ENCODE results near the gene NUSAP1. TPM values are rescaled to one million over a fixed set of nuclear protein-coding genes. Genes with fewer than 3 reads are reported as not detected.
"Not testable (repeated sequence)": the region's sequence is repeated elsewhere in the genome, so short reads cannot be mapped to it uniquely, and the experiment has no call there.

Gene NUSAP1
- total and polyA plus RNA-seq, 2 experiments from 2014 or later: 33.3 to 47.1 TPM

DNA sequence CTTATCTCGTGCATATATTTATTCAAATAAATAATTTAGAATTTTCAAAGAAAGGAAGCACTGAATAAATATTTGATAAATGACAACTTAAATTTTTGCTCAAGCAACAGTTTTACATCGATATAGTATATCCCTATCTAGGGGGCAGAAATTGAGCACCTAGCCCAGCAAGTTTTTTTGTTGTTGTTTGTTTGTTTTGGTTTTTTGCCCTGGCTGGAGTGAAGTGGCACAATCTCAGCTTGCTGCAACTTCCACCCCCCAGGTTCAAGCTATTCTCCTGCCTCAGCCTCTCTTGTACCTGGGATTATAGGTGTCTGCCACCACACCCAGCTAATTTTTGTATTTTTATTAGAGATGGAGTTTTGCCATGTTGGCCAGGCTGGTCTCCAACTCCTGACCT lies 42.7 kb upstream of the NUSAP1 start:
- H3K36me3 ChIP-seq (ENCODE audit: low read depth): peaks cover 44% of the 10 kb centered on the region
- in situ Hi-C loops (cut with MboI): no loop called here
- no peaks in the 10 kb centered on the region for H3K9me3 ChIP-seq (ENCODE audit: low read depth)

DNA sequence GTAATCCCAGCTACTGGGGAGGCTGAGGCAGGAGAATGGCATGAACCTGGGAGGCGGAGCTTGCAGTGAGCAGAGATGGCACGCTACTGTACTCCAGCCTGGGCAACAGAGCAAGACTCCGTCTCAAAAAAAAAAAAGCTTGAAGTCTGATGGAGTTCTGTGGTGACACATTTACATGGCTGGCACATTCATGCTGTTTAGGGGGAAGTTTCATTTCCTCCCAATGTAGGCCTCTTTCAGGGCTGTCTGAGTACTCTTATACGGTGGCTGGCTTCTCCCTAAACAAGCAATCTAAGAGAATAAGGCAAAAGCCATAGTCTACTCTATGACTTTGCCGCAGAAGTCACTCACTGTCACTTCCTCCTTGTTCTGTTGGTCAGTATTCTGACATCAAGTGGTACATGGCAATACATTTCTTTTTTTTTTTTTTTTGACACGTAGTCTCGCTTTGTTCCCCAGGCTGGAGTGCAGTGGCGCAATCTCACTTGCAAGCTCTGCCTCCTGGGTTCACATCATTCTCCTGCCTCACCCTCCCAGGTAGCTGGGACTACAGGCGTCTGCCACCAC lies 41.5 kb upstream of the NUSAP1 start:
- Histone ChIP-seq H3K4me3 (no peak overlapping the region), H3K27me3 (replicated peaks; ENCODE audit: insufficient read depth) (no peaks in the 10 kb centered on the region), H3K36me3 (ENCODE audit: low read depth) (peaks cover 37% of the 10 kb centered on the region), H3K9ac (no peak overlapping the region), H3K9me3 (ENCODE audit: low read depth) (no peaks in the 10 kb centered on the region), H4K20me1 (ENCODE audit: insufficient read depth) (no peaks in the 10 kb centered on the region), H3K4me2 (ENCODE audit: unreplicated experiment) (no peak overlapping the region), H3K4me1 (ENCODE audit: insufficient read depth) (0 out of 2 replicates have a peak, but pooled peaks cover 8% of the 10 kb centered on the region), H3K9me2 (ENCODE audit: insufficient read depth) (no peaks in the 10 kb centered on the region), H2AFZ (no peak overlapping the region), H3K79me2 (ENCODE audit: insufficient read depth) (peaks cover 27% of the 10 kb centered on the region), H3K27ac (no peak overlapping the region), H3F3A (ENCODE audit: insufficient read depth) (peaks cover 11% of the 10 kb centered on the region; the same call in 1 of the 2 replicates)
- no peak for DNase-seq
- TF ChIP-seq EZH2phosphoT487 (IDR thresholded peaks at IDR 0.05; ENCODE audit: insufficient read depth, low read depth) (no peak), EZH2 (IDR thresholded peaks at IDR 0.05; ENCODE audit: insufficient read depth, poor library complexity, severe bottlenecking) (no peak)
- WGBS, 2 experiments (ENCODE audit: low coverage in 1 of 2, low lambda C conversion rate in 2 of 2, missing lambda C conversion rate in 2 of 2): 76 to 88% methylated on average over 5 to 9 of the region's 9 CpGs
- in situ Hi-C loops (cut with MboI): no loop called here

More for the DNA sequence above, 42.7 kb upstream of the NUSAP1 start:
- WGBS, 2 experiments (ENCODE audit: low coverage in 1 of 2, low lambda C conversion rate in 2 of 2, missing lambda C conversion rate in 2 of 2): 97 to 98% methylated on average over 2 of the region's 2 CpGs
- Histone ChIP-seq H3K4me3 (no peak overlapping the region), H2AFZ (no peak overlapping the region), H3K9me2 (ENCODE audit: insufficient read depth) (no peaks in the 10 kb centered on the region), H3K79me2 (ENCODE audit: insufficient read depth) (peaks cover 39% of the 10 kb centered on the region), H3K27me3 (replicated peaks; ENCODE audit: insufficient read depth) (no peaks in the 10 kb centered on the region), H3F3A (ENCODE audit: insufficient read depth) (peaks cover 15% of the 10 kb centered on the region; the same call in 1 of the 2 replicates), H3K27ac (no peak overlapping the region), H3K9ac (no peak overlapping the region), H3K4me1 (ENCODE audit: insufficient read depth) (0 out of 2 replicates have a peak, but pooled peaks cover 8% of the 10 kb centered on the region), H3K4me2 (ENCODE audit: unreplicated experiment) (no peak overlapping the region), H4K20me1 (ENCODE audit: insufficient read depth) (no peaks in the 10 kb centered on the region)
- DNase-seq: no peak
- TF ChIP-seq EZH2phosphoT487 (IDR thresholded peaks at IDR 0.05; ENCODE audit: insufficient read depth, low read depth) (no peak), EZH2 (IDR thresholded peaks at IDR 0.05; ENCODE audit: insufficient read depth, poor library complexity, severe bottlenecking) (no peak)

DNA sequence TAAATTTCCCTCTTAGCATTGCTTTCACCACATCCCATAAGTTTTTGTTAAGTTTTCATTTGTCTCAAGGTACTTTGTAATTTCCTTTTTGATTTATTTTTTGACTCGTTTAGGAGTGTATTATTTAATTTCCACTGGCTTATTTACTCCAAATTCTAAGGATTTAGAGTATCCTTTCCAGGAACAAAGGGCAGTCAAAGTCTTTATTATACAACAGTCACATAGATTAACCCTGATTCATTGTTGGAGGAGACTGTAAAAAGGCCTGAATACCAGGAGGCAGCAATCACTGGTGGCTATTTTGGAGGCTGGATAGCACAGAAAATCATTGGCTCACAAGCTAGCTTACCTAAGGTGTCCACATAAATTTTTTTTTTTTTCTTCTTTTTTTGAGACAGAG lies 40.2 kb upstream of the NUSAP1 start:
- no peak overlapping the region for H3K9ac ChIP-seq
- H3K36me3 ChIP-seq (ENCODE audit: low read depth): peaks cover 25% of the 10 kb centered on the region
- no peak overlapping the region for H2AFZ ChIP-seq
- no peak overlapping the region for H3K4me3 ChIP-seq
- no peak overlapping the region for H3K4me2 ChIP-seq (ENCODE audit: unreplicated experiment)
- H3K9me3 ChIP-seq (ENCODE audit: low read depth): no peaks in the 10 kb centered on the region
- no peaks in the 10 kb centered on the region for H3K9me2 ChIP-seq (ENCODE audit: insufficient read depth)
- WGBS, 2 experiments (ENCODE audit: low coverage in 1 of 2, low lambda C conversion rate in 2 of 2, missing lambda C conversion rate in 2 of 2): 89 to 94% methylated on average over 1 of the region's 1 CpG
- no peaks in the 10 kb centered on the region for H3K27me3 ChIP-seq (replicated peaks; ENCODE audit: insufficient read depth)
- TF ChIP-seq EZH2phosphoT487 (IDR thresholded peaks at IDR 0.05; ENCODE audit: insufficient read depth, low read depth): no peak
- no peak for TF ChIP-seq EZH2 (IDR thresholded peaks at IDR 0.05; ENCODE audit: insufficient read depth, poor library complexity, severe bottlenecking)
- H4K20me1 ChIP-seq (ENCODE audit: insufficient read depth): no peaks in the 10 kb centered on the region
- no peak overlapping the region for H3K27ac ChIP-seq
- peaks cover 13% of the 10 kb centered on the region for H3K79me2 ChIP-seq (ENCODE audit: insufficient read depth)
- peak; percentile 27 for DNase-seq
- in situ Hi-C loops (cut with MboI): no loop called here
- H3F3A ChIP-seq (ENCODE audit: insufficient read depth): peaks cover 4% of the 10 kb centered on the region; the same call in 1 of the 2 replicates
- no peaks in the 10 kb centered on the region for H3K4me1 ChIP-seq (ENCODE audit: insufficient read depth)

DNA sequence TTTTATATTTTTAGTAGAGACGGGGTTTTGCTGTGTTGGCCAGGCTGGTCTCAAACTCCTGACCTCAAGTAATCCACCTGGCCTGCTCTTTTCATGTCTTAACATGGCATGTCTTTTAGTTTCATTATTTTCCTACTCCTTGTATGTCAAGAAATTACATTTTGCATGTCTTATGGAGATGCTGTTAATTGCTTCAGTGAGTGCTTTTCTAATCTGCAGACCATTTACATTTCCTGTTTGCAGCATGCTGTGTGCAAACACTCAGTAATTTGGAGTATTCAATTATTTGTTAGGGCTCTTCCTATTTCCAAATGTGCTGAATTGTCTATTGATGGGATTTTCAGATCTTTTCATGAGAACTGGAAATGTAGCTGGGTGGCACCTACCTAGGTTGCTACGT lies 31.5 kb upstream of the NUSAP1 start:
- H3K9ac ChIP-seq; H3K4me2 ChIP-seq (ENCODE audit: unreplicated experiment); H3F3A ChIP-seq (ENCODE audit: insufficient read depth); H3K27ac ChIP-seq; DNase-seq; in situ Hi-C loops (cut with MboI); H3K4me3 ChIP-seq; H3K9me2 ChIP-seq (ENCODE audit: insufficient read depth); H3K9me3 ChIP-seq (ENCODE audit: low read depth); H4K20me1 ChIP-seq (ENCODE audit: insufficient read depth); H3K27me3 ChIP-seq (replicated peaks; ENCODE audit: insufficient read depth); H3K79me2 ChIP-seq (ENCODE audit: insufficient read depth); H2AFZ ChIP-seq; H3K4me1 ChIP-seq (ENCODE audit: insufficient read depth): not testable (repeated sequence)
- H3K36me3 ChIP-seq (ENCODE audit: low read depth): peaks cover 21% of the 10 kb centered on the region
- 95 to 96% methylated on average over 2 of the region's 2 CpGs for WGBS, 2 experiments (ENCODE audit: low coverage in 1 of 2, low lambda C conversion rate in 2 of 2, missing lambda C conversion rate in 2 of 2)

DNA sequence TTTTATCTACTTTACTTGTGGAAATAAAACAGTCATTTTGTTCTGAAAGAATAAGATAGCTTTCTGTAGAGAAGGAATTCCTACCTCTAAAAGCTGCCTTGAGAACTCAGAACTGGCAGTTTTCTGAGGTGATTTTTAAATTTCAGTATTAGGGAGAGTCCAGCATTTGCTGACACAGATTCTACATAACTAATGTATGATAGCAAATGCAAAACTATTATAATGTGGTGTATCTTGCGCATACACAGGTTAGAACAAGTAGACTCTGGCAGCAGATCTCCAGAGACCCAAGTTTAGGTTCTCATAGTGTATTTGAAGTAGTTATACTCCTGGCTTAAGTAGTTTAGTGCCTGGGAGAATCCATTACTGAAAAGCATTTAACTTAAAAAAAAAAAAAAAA lies 31.1 kb upstream of the NUSAP1 start:
- no peaks in the 10 kb centered on the region for H3K9me2 ChIP-seq (ENCODE audit: insufficient read depth)
- no peak overlapping the region for H3K4me2 ChIP-seq (ENCODE audit: unreplicated experiment)
- WGBS, 2 experiments (ENCODE audit: low coverage in 1 of 2, low lambda C conversion rate in 2 of 2, missing lambda C conversion rate in 2 of 2): 100% methylated on average over 1 of the region's 1 CpG
- no peak overlapping the region for H3K27ac ChIP-seq
- H3K9ac ChIP-seq: no peak overlapping the region
- 0 out of 2 replicates have a peak, but pooled peaks cover 6% of the 10 kb centered on the region for H3F3A ChIP-seq (ENCODE audit: insufficient read depth)
- no peak for DNase-seq
- H2AFZ ChIP-seq: no peak overlapping the region
- in situ Hi-C loops (cut with MboI): no loop called here
- no peaks in the 10 kb centered on the region for H4K20me1 ChIP-seq (ENCODE audit: insufficient read depth)
- TF ChIP-seq EZH2phosphoT487 (IDR thresholded peaks at IDR 0.05; ENCODE audit: insufficient read depth, low read depth) (no peak), EZH2 (IDR thresholded peaks at IDR 0.05; ENCODE audit: insufficient read depth, poor library complexity, severe bottlenecking) (no peak)
- H3K36me3 ChIP-seq (ENCODE audit: low read depth): peaks cover 21% of the 10 kb centered on the region
- no peaks in the 10 kb centered on the region for H3K27me3 ChIP-seq (replicated peaks; ENCODE audit: insufficient read depth)
- H3K4me1 ChIP-seq (ENCODE audit: insufficient read depth): no peaks in the 10 kb centered on the region
- H3K79me2 ChIP-seq (ENCODE audit: insufficient read depth): no peaks in the 10 kb centered on the region
- H3K4me3 ChIP-seq: no peak overlapping the region
- no peaks in the 10 kb centered on the region for H3K9me3 ChIP-seq (ENCODE audit: low read depth)

Measured in GM23248 (cell line).